ENCODE data around the gene NGLY1. TPM values are rescaled to one million over a fixed set of nuclear protein-coding genes. Genes with fewer than 3 reads are reported as not detected.

The NGLY1 gene
- total RNA-seq, 1 donor from 2014 or later = 28.0 TPM

DNA sequence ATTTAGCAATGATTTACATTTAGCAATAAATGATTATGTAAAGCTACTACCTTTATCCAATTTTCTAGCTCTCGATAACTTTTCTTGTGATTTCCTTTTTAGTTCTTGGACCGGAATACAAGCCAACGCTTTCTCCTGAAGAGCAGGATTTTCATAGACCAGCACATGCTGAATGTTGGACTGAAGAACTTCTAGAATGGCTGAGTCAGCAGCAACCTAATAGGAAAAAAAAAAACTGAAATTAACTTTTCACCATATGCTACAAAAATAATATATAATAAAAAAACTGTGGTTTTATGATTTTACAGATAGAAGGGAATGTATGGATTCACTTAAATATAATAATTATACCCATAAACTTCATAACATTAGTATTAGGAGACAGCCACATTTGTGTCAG lies 32.2 kb downstream of the NGLY1 start:
- peaks cover 7% of the 10 kb centered on the region for H3K9me3 Mint-ChIP-seq (ENCODE audit: unreplicated experiment)
- no peak overlapping the region for H3K27ac Mint-ChIP-seq (ENCODE audit: unreplicated experiment)
- H3K27me3 Mint-ChIP-seq (ENCODE audit: unreplicated experiment) = peaks cover 2% of the 10 kb centered on the region
- peaks cover 6% of the 10 kb centered on the region for H3K36me3 Mint-ChIP-seq (ENCODE audit: unreplicated experiment)
- no peak for DNase-seq
- H3K4me3 Mint-ChIP-seq (ENCODE audit: unreplicated experiment) = no peak overlapping the region
- TF ChIP-seq, protein P1, sequence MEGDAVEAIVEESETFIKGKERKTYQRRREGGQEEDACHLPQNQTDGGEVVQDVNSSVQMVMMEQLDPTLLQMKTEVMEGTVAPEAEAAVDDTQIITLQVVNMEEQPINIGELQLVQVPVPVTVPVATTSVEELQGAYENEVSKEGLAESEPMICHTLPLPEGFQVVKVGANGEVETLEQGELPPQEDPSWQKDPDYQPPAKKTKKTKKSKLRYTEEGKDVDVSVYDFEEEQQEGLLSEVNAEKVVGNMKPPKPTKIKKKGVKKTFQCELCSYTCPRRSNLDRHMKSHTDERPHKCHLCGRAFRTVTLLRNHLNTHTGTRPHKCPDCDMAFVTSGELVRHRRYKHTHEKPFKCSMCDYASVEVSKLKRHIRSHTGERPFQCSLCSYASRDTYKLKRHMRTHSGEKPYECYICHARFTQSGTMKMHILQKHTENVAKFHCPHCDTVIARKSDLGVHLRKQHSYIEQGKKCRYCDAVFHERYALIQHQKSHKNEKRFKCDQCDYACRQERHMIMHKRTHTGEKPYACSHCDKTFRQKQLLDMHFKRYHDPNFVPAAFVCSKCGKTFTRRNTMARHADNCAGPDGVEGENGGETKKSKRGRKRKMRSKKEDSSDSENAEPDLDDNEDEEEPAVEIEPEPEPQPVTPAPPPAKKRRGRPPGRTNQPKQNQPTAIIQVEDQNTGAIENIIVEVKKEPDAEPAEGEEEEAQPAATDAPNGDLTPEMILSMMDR (IDR thresholded peaks at IDR 0.05; ENCODE audit: partially characterized antibody, unreplicated experiment) = no peak
- H3K4me1 Mint-ChIP-seq (ENCODE audit: low read depth, unreplicated experiment) = peaks cover 36% of the 10 kb centered on the region

DNA sequence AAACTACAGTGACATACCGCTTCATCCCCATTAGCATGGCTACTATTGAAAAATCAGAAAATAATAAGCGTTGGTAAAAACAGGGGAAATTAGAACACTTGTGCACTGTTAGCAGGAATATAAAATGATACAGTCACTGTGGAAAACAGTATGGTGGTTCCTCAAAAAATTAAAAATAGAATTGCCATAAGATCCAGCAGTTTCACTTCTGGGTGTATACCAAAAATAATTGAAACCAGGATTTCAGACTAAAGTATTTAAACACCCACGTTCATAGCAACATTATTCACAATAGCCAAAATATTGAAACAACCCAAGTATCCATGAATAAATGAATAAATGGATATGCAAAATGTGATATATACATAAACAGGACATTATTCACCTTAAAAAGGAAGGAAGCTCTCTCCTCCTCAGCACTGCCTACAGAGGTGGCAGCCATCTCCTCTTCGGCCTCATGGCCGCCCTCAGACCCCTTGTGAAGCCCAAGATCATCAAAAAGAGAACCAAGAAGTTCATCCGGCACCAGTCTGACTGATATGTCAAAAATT lies 34.1 kb downstream of the NGLY1 start:
- Mint-ChIP-seq H3K36me3 (ENCODE audit: unreplicated experiment) (peaks cover 6% of the 10 kb centered on the region), H3K4me3 (ENCODE audit: unreplicated experiment) (no peak overlapping the region), H3K27ac (ENCODE audit: unreplicated experiment) (peak overlapping the region; percentile 87), H3K9me3 (ENCODE audit: unreplicated experiment) (peaks cover 7% of the 10 kb centered on the region), H3K4me1 (ENCODE audit: low read depth, unreplicated experiment) (peaks cover 33% of the 10 kb centered on the region), H3K27me3 (ENCODE audit: unreplicated experiment) (peaks cover 2% of the 10 kb centered on the region)
- TF ChIP-seq, protein P1 (IDR thresholded peaks at IDR 0.05; ENCODE audit: partially characterized antibody, unreplicated experiment) = no peak
- no peak for DNase-seq

GRCh38 chr3:25748189-25748588 lies 35.1 kb downstream of the NGLY1 start:
- peaks cover 7% of the 10 kb centered on the region for H3K9me3 Mint-ChIP-seq (ENCODE audit: unreplicated experiment)
- peak overlapping the region; percentile 31 for H3K27ac Mint-ChIP-seq (ENCODE audit: unreplicated experiment)
- peaks cover 2% of the 10 kb centered on the region for H3K27me3 Mint-ChIP-seq (ENCODE audit: unreplicated experiment)
- H3K4me3 Mint-ChIP-seq (ENCODE audit: unreplicated experiment) = no peak overlapping the region
- peaks cover 6% of the 10 kb centered on the region for H3K36me3 Mint-ChIP-seq (ENCODE audit: unreplicated experiment)
- no peak for DNase-seq
- peaks cover 28% of the 10 kb centered on the region for H3K4me1 Mint-ChIP-seq (ENCODE audit: low read depth, unreplicated experiment)
- TF ChIP-seq, protein P1 (IDR thresholded peaks at IDR 0.05; ENCODE audit: partially characterized antibody, unreplicated experiment) = no peak

GRCh38 chr3:25747033-25747432 lies 36.2 kb downstream of the NGLY1 start:
- Mint-ChIP-seq H3K27me3 (ENCODE audit: unreplicated experiment) (peaks cover 2% of the 10 kb centered on the region), H3K9me3 (ENCODE audit: unreplicated experiment) (peaks cover 7% of the 10 kb centered on the region), H3K27ac (ENCODE audit: unreplicated experiment) (no peak overlapping the region), H3K4me1 (ENCODE audit: low read depth, unreplicated experiment) (peaks cover 28% of the 10 kb centered on the region), H3K36me3 (ENCODE audit: unreplicated experiment) (peaks cover 6% of the 10 kb centered on the region), H3K4me3 (ENCODE audit: unreplicated experiment) (no peak overlapping the region)
- TF ChIP-seq, protein P1 (IDR thresholded peaks at IDR 0.05; ENCODE audit: partially characterized antibody, unreplicated experiment) = no peak
- no peak for DNase-seq

GRCh38 chr3:25744470-25744869 lies 38.8 kb downstream of the NGLY1 start:
- no peaks in the 10 kb centered on the region for H3K9me3 Mint-ChIP-seq (ENCODE audit: unreplicated experiment)
- TF ChIP-seq, protein P1 (IDR thresholded peaks at IDR 0.05; ENCODE audit: partially characterized antibody, unreplicated experiment) = no peak
- H3K27me3 Mint-ChIP-seq (ENCODE audit: unreplicated experiment) = peaks cover 2% of the 10 kb centered on the region
- DNase-seq = no peak
- H3K27ac Mint-ChIP-seq (ENCODE audit: unreplicated experiment) = no peak overlapping the region
- H3K4me3 Mint-ChIP-seq (ENCODE audit: unreplicated experiment) = no peak overlapping the region
- peaks cover 12% of the 10 kb centered on the region for H3K4me1 Mint-ChIP-seq (ENCODE audit: low read depth, unreplicated experiment)
- no peaks in the 10 kb centered on the region for H3K36me3 Mint-ChIP-seq (ENCODE audit: unreplicated experiment)
